Upper lobe of left lung (tissue), 6 donors: ENCODE results near the gene ARID1B. TPM values are rescaled to one million over a fixed set of nuclear protein-coding genes. Genes with fewer than 3 reads are reported as not detected.
A peak's percentile ranks its signal among the peaks of the same experiment; 100 is the strongest.

Experiments used
- ATAC-seq, 2 donors: fragments of 200-7000 bp; cut with Tn5 transposase; one replicate each; pipeline ENCODE4 v1.9.1; 2022; ENCODE audit warnings: mild to moderate bottlenecking in 2 of 2, moderate library complexity in 2 of 2; ENCODE audit not compliant: low FRiP score in 2 of 2
- DNase-seq, 2 donors: peaks; one replicate each; pipeline ENCODE4 v3.0.0-alpha.2; 2019 to 2020
- H3K27ac ChIP-seq, 4 donors: fragments of 200-600 bp; sonication (generic); one replicate each; pipeline ENCODE4 v1.5.1; 2016 to 2019
- H3K27me3 ChIP-seq, 4 donors: fragments of 200-600 bp; sonication (generic); one replicate each; pipeline ENCODE4 v1.5.1; 2017 to 2019
- H3K36me3 ChIP-seq, 4 donors: fragments of 200-600 bp; sonication (generic); one replicate each; pipeline ENCODE4 v1.5.1; 2016 to 2019
- H3K4me1 ChIP-seq, 4 donors: fragments of 200-600 bp; sonication (generic); one replicate each; pipeline ENCODE4 v1.5.1; 2018 to 2019
- H3K4me3 ChIP-seq, 4 donors: fragments of 200-600 bp; sonication (generic); one replicate each; pipeline ENCODE4 v1.5.1; 2017 to 2019; ENCODE audit warnings: mild to moderate bottlenecking in 2 of 4, moderate library complexity in 1 of 4
- H3K9me3 ChIP-seq, 4 donors: fragments of 200-600 bp; sonication (generic); one replicate each; pipeline ENCODE4 v1.5.1; 2018 to 2019
- EP300 ChIP-seq, 4 donors: sonication (generic); formaldehyde crosslinking; IDR thresholded peaks; one replicate each; pipeline ENCODE4 v1.5.1; 2017; ENCODE audit warnings: antibody characterized with exemption in 4 of 4, control low read depth in 2 of 4
- POLR2A ChIP-seq, 4 donors: fragments of 450-650 bp; IDR thresholded peaks; one replicate each; pipeline ENCODE4 v1.5.1; 2016 to 2017; ENCODE audit warnings: antibody characterized with exemption in 4 of 4, mild to moderate bottlenecking in 2 of 4
- POLR2AphosphoS5 ChIP-seq, 2 donors: sonication (generic); formaldehyde crosslinking; IDR thresholded peaks; one replicate each; pipeline ENCODE4 v1.5.1; 2017; ENCODE audit warnings: antibody characterized with exemption in 2 of 2
- WGBS, 2 donors: methylation state at CpG; one replicate each; pipeline ENCODE4 v1.1.5; 2017 to 2018; 5-methylcytosine and 5-hydroxymethylcytosine counted together
- total RNA-seq, 6 donors: library from RNA; depleted of rRNA in 4 of 6; stranded (reverse); fragments of >200 nt in 4 of 6; gene quantifications; one replicate each; pipeline versions ENCODE4 v1.1.0 to v1.2.1, GENCODE V29; 2016 to 2021
- TF ChIP-seq, protein P1 (sequence below), 6 experiments: fragments of 450-650 bp in 4 of 6; fragments of 200-600 bp in 2 of 6; sonication (generic) in 2 of 6; IDR thresholded peaks; one replicate each; pipeline ENCODE4 v1.5.1; 2016 to 2019; ENCODE audit warnings: antibody characterized with exemption in 6 of 6
- donor health status: DM: no; HTN: no; CAD: no; lungs with moderate emphysema.
- donor health status: DM: no; HTN: yes; CAD: no; lungs with severe emphysema.

ARID1B gene
- total RNA-seq, 6 donors from 2014 or later = 66.4 to 168 (median 109) TPM

DNA sequence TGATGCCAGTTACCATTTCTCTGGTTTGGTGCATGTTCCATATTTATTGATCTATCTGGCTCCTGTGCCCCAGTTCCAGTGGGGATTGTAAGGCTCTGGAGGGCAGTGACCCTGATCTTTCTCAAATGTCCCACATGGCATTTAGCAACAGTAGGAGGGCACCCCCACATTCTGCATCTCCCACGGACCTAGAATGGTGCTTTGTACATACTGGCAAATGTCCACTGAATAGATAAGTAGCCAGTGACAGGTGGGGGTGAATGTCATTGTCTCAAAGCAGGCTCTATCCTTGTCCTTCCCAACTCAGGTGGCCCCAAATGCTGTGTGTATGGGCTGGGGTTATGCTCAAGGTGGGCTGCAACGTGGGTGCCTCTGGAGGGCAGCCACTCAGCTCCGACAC is 462.0 kb downstream of the ARID1B start:
- no peaks in the 10 kb centered on the region for H3K36me3 ChIP-seq
- no peaks in the 10 kb centered on the region for H3K9me3 ChIP-seq
- no peak for DNase-seq
- no peak for ATAC-seq
- 77 to 80% methylated on average over 3 of the region's 3 CpGs for WGBS, 2 donors
- H3K27me3 ChIP-seq = peaks cover 0 to 17% (median 13%) of the 10 kb centered on the region in 4 donors
- TF ChIP-seq POLR2A (IDR thresholded peaks at IDR 0.05) = no peak
- TF ChIP-seq, protein P1, sequence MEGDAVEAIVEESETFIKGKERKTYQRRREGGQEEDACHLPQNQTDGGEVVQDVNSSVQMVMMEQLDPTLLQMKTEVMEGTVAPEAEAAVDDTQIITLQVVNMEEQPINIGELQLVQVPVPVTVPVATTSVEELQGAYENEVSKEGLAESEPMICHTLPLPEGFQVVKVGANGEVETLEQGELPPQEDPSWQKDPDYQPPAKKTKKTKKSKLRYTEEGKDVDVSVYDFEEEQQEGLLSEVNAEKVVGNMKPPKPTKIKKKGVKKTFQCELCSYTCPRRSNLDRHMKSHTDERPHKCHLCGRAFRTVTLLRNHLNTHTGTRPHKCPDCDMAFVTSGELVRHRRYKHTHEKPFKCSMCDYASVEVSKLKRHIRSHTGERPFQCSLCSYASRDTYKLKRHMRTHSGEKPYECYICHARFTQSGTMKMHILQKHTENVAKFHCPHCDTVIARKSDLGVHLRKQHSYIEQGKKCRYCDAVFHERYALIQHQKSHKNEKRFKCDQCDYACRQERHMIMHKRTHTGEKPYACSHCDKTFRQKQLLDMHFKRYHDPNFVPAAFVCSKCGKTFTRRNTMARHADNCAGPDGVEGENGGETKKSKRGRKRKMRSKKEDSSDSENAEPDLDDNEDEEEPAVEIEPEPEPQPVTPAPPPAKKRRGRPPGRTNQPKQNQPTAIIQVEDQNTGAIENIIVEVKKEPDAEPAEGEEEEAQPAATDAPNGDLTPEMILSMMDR (IDR thresholded peaks at IDR 0.05) = no peak
- TF ChIP-seq EP300 (IDR thresholded peaks at IDR 0.05) = no peak
- no peak for TF ChIP-seq POLR2AphosphoS5 (IDR thresholded peaks at IDR 0.05)
- H3K4me3 ChIP-seq = no peak overlapping the region
- H3K27ac ChIP-seq = no peak overlapping the region
- H3K4me1 ChIP-seq = peaks cover 17 to 22% (median 19%) of the 10 kb centered on the region in 4 donors

DNA sequence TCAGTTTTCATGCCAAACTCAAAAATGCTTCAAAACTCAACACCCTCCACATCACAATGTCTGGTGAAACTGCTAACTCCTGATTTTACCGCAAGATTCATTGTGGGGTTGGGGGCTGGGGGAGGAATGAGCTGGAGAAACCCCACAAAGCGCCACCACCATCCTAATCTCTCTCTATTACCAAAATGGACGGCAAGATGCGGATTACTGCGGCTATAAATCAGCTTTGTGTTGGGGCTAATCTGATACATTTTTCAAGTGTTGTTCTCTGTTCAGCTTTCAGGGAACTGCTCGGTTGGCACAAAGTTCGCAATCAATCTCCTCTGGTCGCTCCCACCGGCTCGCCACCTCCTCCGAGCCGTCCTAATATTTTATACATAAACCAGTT is 462.5 kb downstream of the ARID1B start:
- DNase-seq (no peak), ATAC-seq (no peak)
- Histone ChIP-seq H3K36me3 (no peaks in the 10 kb centered on the region), H3K27ac (no peak overlapping the region), H3K27me3 (peaks cover 0 to 17% (median 12%) of the 10 kb centered on the region in 4 donors), H3K4me3 (peak overlapping the region in 1 of 4 donors; percentile 33), H3K4me1 (peaks cover 17 to 22% (median 19%) of the 10 kb centered on the region in 4 donors), H3K9me3 (no peaks in the 10 kb centered on the region)
- WGBS, 2 donors = 84 to 92% methylated on average over 12 of the region's 12 CpGs
- no peak for TF ChIP-seq POLR2A (IDR thresholded peaks at IDR 0.05)
- no peak for TF ChIP-seq POLR2AphosphoS5 (IDR thresholded peaks at IDR 0.05)
- TF ChIP-seq, protein P1 (IDR thresholded peaks at IDR 0.05) = no peak
- TF ChIP-seq EP300 (IDR thresholded peaks at IDR 0.05) = no peak

DNA sequence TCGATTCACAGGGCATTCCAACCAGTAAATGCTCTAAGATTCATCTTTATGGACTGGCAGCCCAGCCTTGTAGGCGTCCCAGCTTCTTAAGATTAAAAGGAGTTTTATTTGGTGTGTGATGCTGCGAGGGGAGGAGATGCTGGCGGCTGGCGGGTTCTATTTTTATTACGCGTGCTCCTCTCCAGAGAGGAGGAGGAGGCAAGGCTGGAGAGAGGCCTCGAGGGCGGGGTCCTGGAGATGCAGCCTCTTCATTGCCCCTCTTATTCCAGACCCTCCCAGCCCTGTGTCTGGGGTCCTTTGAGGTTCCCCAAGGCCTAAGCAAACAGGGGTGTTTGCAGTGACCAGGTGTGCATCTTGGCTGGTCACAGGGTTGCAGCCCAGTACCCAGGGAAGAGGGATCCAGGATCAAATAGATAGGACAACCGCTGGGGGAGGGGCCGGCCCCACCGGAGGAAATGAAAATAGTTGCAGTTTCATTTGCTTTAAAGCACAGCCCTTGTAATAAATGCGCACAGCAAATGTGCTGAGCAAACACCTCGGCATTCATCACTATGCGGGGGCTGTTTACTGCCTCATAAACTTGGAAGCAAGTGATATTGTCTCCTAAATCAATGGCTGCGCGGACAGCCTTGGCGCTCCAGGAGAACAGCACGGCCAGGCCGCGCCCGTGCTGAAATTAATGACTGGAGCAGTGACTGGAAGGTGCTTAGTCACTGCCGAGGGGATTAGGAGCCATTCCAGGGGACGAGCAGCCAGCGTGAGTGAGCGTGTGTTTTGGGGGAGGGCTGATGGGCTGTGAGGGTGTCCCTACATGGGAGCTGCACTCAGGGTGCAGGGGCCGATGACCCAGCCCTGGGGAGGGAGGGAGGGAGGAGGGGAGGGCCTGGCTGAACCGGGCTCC is 463.1 kb downstream of the ARID1B start:
- TF ChIP-seq POLR2A (IDR thresholded peaks at IDR 0.05) = no peak
- TF ChIP-seq, protein P1 (IDR thresholded peaks at IDR 0.05) = no peak
- no peak for TF ChIP-seq EP300 (IDR thresholded peaks at IDR 0.05)
- no peak for TF ChIP-seq POLR2AphosphoS5 (IDR thresholded peaks at IDR 0.05)
- peak overlapping the region in 1 of 4 donors; percentile 35 for H3K27ac ChIP-seq
- peak in 1 of 2 donors; percentile 65 for DNase-seq
- H3K9me3 ChIP-seq = no peaks in the 10 kb centered on the region
- peak in 1 of 2 donors; percentile 84 for ATAC-seq
- peaks cover 13 to 17% (median 15%) of the 10 kb centered on the region in 4 donors for H3K4me1 ChIP-seq
- peak overlapping the region in 2 of 4 donors; percentile 18 to 33 for H3K4me3 ChIP-seq
- no peaks in the 10 kb centered on the region for H3K36me3 ChIP-seq
- 57 to 61% methylated on average over 28 of the region's 28 CpGs for WGBS, 2 donors
- peaks cover 0 to 17% (median 8%) of the 10 kb centered on the region in 4 donors for H3K27me3 ChIP-seq

DNA sequence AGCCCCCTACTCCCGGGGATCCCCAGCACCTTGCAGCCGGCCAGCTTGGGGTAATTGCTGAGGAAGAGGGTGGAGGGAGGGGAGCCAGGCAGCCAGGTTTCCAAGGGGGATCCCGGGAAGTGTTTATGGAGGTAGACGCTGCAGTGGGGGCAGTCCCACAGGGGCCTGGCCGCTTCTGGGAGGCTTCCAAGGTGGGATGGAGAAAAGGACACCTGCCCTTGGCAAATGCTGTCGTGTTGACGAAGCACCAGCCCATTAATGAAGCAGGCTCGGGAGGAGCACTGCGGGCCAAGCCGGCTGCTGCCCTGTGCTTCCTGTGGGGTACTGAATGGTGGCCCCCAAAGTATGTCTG is 463.8 kb downstream of the ARID1B start:
- Histone ChIP-seq H3K36me3 (no peaks in the 10 kb centered on the region), H3K27ac (peak overlapping the region in 1 of 4 donors; percentile 35), H3K9me3 (no peaks in the 10 kb centered on the region), H3K27me3 (peaks cover 0 to 10% (median 5%) of the 10 kb centered on the region in 4 donors), H3K4me1 (peaks cover 7 to 10% (median 9%) of the 10 kb centered on the region in 4 donors), H3K4me3 (no peak overlapping the region)
- TF ChIP-seq POLR2AphosphoS5 (IDR thresholded peaks at IDR 0.05) (no peak), POLR2A (IDR thresholded peaks at IDR 0.05) (no peak), EP300 (IDR thresholded peaks at IDR 0.05) (no peak)
- TF ChIP-seq, protein P1 (IDR thresholded peaks at IDR 0.05) = no peak
- ATAC-seq = no peak
- no peak for DNase-seq
- WGBS, 2 donors = 86 to 93% methylated on average over 10 of the region's 10 CpGs
